ENCODE data around the gene AMOT. TPM values are rescaled to one million over a fixed set of nuclear protein-coding genes. Genes with fewer than 3 reads are reported as not detected.

The AMOT gene
- total RNA-seq, 1 donor from 2014 or later, result 88.3 TPM

DNA sequence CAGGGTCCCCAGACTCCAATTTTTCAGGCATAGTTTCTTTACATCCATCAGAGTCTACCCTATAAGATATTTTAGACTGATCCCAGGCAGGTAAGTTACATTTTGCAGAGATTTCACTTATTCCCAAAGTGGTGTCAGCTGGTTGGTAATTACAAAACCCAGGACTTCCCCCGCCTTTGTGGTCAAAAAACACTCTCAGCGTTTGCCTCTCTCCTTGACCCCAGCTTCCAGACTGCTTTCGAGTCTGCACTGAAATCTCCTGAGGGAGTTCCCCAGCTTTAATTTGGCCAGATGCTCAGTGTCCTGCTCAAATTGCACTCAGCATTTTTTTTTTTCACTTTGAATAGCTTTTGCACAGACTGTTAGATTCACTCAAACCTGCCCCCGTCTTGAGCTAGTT lies 11.2 kb upstream of the AMOT start:
- no peaks in the 10 kb centered on the region for H3K36me3 Mint-ChIP-seq (ENCODE audit: unreplicated experiment)

GRCh38 chrX:112851161-112851779 lies 10.6 kb upstream of the AMOT start:
- no peak for DNase-seq
- H3K4me1 Mint-ChIP-seq (ENCODE audit: low read depth, unreplicated experiment), result peaks cover 28% of the 10 kb centered on the region
- no peaks in the 10 kb centered on the region for H3K36me3 Mint-ChIP-seq (ENCODE audit: unreplicated experiment)
- TF ChIP-seq, protein P1, sequence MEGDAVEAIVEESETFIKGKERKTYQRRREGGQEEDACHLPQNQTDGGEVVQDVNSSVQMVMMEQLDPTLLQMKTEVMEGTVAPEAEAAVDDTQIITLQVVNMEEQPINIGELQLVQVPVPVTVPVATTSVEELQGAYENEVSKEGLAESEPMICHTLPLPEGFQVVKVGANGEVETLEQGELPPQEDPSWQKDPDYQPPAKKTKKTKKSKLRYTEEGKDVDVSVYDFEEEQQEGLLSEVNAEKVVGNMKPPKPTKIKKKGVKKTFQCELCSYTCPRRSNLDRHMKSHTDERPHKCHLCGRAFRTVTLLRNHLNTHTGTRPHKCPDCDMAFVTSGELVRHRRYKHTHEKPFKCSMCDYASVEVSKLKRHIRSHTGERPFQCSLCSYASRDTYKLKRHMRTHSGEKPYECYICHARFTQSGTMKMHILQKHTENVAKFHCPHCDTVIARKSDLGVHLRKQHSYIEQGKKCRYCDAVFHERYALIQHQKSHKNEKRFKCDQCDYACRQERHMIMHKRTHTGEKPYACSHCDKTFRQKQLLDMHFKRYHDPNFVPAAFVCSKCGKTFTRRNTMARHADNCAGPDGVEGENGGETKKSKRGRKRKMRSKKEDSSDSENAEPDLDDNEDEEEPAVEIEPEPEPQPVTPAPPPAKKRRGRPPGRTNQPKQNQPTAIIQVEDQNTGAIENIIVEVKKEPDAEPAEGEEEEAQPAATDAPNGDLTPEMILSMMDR (IDR thresholded peaks at IDR 0.05; ENCODE audit: partially characterized antibody, unreplicated experiment), result no peak
- H3K27me3 Mint-ChIP-seq (ENCODE audit: unreplicated experiment), result no peaks in the 10 kb centered on the region
- H3K27ac Mint-ChIP-seq (ENCODE audit: unreplicated experiment), result peak overlapping the region; percentile 57
- H3K4me3 Mint-ChIP-seq (ENCODE audit: unreplicated experiment), result peak overlapping the region; percentile 48
- peaks cover 1% of the 10 kb centered on the region for H3K9me3 Mint-ChIP-seq (ENCODE audit: unreplicated experiment)

More for the DNA sequence above, 11.2 kb upstream of the AMOT start:
- TF ChIP-seq, protein P1 (IDR thresholded peaks at IDR 0.05; ENCODE audit: partially characterized antibody, unreplicated experiment), result no peak
- Mint-ChIP-seq H3K4me1 (ENCODE audit: low read depth, unreplicated experiment) (peaks cover 28% of the 10 kb centered on the region), H3K27ac (ENCODE audit: unreplicated experiment) (peak overlapping the region; percentile 57), H3K4me3 (ENCODE audit: unreplicated experiment) (peak overlapping the region; percentile 48), H3K27me3 (ENCODE audit: unreplicated experiment) (no peaks in the 10 kb centered on the region), H3K9me3 (ENCODE audit: unreplicated experiment) (peaks cover 1% of the 10 kb centered on the region)
- DNase-seq, result no peak

DNA sequence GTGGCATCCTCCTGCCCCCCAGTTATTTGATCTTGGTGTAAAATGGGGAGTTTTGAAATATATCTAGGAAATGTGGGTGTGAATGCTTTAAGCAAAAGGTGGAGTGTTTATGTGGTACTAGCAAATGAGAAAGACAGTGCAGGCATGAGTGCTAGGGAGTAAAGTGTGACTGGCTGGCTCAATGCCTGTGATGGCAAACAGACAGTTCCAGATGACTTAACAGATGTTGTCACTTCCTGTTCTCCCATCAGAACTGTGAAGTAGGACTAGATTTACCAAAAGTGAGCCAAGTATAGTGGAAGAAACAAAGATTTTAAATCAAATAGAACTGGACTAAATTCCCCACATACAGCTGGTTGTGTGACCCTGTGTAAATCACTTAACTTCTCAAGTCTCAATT lies 8.4 kb upstream of the AMOT start:
- Mint-ChIP-seq H3K4me3 (ENCODE audit: unreplicated experiment) (no peak overlapping the region), H3K36me3 (ENCODE audit: unreplicated experiment) (no peaks in the 10 kb centered on the region), H3K27me3 (ENCODE audit: unreplicated experiment) (no peaks in the 10 kb centered on the region), H3K9me3 (ENCODE audit: unreplicated experiment) (peaks cover 1% of the 10 kb centered on the region), H3K4me1 (ENCODE audit: low read depth, unreplicated experiment) (peaks cover 36% of the 10 kb centered on the region), H3K27ac (ENCODE audit: unreplicated experiment) (no peak overlapping the region)
- TF ChIP-seq, protein P1 (IDR thresholded peaks at IDR 0.05; ENCODE audit: partially characterized antibody, unreplicated experiment), result no peak
- DNase-seq, result no peak

DNA sequence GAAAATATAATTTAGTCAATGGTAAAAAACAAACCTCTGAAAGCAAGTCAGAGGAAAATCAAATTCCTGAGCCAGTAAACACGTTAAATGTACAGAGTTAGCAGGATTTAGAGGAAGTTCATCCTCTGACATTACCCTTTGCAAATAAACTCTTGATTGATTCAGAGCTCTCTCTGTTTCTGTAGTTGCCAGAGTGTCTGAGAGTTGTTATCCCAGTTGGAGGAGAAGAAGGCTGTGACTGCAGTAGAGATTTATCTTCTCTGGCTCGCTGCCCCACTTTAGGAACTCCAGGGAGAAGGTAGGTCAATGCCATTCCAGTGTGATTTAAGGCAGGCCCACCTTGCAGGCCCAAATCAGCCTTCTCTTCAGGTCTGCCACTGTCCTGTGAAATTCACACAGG lies 6.2 kb upstream of the AMOT start:
- TF ChIP-seq, protein P1 (IDR thresholded peaks at IDR 0.05; ENCODE audit: partially characterized antibody, unreplicated experiment), result no peak
- no peak for DNase-seq
- Mint-ChIP-seq H3K9me3 (ENCODE audit: unreplicated experiment) (peaks cover 1% of the 10 kb centered on the region), H3K4me3 (ENCODE audit: unreplicated experiment) (no peak overlapping the region), H3K27ac (ENCODE audit: unreplicated experiment) (no peak overlapping the region), H3K36me3 (ENCODE audit: unreplicated experiment) (no peaks in the 10 kb centered on the region), H3K27me3 (ENCODE audit: unreplicated experiment) (no peaks in the 10 kb centered on the region), H3K4me1 (ENCODE audit: low read depth, unreplicated experiment) (peaks cover 31% of the 10 kb centered on the region)

DNA sequence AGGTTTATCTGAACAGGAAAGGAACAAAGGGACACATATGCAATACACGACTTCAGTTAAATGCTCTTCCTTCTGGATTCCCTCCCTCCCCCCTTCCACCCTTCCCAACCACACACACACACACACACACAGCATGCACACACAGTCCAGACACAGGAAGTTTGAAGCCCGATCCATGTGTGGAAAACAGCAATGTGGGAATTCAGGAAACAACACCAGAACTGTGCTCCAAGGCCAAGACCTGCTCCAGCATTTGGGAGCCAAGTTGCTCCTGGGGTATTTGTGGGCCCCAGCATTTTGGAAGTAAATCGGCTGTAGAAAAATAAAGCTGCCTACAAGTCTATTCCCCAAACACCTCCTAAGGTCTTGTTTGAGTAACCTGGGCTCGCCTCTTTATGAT lies 5.6 kb upstream of the AMOT start:
- DNase-seq, result no peak
- H3K27me3 Mint-ChIP-seq (ENCODE audit: unreplicated experiment), result no peaks in the 10 kb centered on the region
- peaks cover 1% of the 10 kb centered on the region for H3K9me3 Mint-ChIP-seq (ENCODE audit: unreplicated experiment)
- TF ChIP-seq, protein P1 (IDR thresholded peaks at IDR 0.05; ENCODE audit: partially characterized antibody, unreplicated experiment), result no peak
- peaks cover 26% of the 10 kb centered on the region for H3K4me1 Mint-ChIP-seq (ENCODE audit: low read depth, unreplicated experiment)
- H3K27ac Mint-ChIP-seq (ENCODE audit: unreplicated experiment), result no peak overlapping the region
- H3K4me3 Mint-ChIP-seq (ENCODE audit: unreplicated experiment), result no peak overlapping the region
- H3K36me3 Mint-ChIP-seq (ENCODE audit: unreplicated experiment), result no peaks in the 10 kb centered on the region

Data from glutamatergic neuron (in vitro differentiated cells).